Adrenal gland (tissue), 5 donors: Measurements from ENCODE around the gene MUC13.

Source experiments
- POLR2A ChIP-seq, 2 donors: fragments of 450-650 bp; IDR thresholded peaks; one replicate each; pipeline ENCODE4 v1.6.1; 2017; ENCODE audit warnings: antibody characterized with exemption in 2 of 2, mild to moderate bottlenecking in 2 of 2, moderate library complexity in 1 of 2
- TF ChIP-seq, protein P1 (sequence below), 6 experiments: fragments of 450-650 bp in 4 of 6; fragments of 200-600 bp in 2 of 6; sonication (generic) in 1 of 6; IDR thresholded peaks; 1 replicate in 5 of 6; 2 replicates in 1 of 6; pipeline versions ENCODE4 v1.5.1 to v1.8.0; 2016 to 2021; ENCODE audit warnings: antibody characterized with exemption in 6 of 6, mild to moderate bottlenecking in 2 of 6, moderate library complexity in 1 of 6
- donor health status: DM: no; HTN: no; CAD: no.

DNA sequence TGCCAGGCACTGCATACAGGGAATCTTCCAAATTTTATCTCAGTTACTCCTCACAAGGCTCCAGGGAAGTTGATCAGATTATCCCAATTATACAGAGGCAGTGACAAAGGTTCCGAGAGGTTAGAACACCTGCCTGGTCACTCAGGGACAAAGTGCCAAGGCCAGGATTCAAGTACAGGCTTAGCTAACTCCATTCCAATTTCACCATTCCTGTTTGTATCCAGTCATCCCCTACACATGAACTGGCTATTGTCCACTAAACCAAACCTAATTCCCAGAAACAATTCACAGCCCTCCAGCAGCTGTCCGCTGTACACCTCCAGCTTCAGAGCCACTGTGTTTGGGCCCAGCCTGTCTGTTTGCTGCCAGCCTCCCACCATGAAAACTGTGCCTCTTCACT, 16.0 kb downstream of the MUC13 start:
- TF ChIP-seq, protein P1, sequence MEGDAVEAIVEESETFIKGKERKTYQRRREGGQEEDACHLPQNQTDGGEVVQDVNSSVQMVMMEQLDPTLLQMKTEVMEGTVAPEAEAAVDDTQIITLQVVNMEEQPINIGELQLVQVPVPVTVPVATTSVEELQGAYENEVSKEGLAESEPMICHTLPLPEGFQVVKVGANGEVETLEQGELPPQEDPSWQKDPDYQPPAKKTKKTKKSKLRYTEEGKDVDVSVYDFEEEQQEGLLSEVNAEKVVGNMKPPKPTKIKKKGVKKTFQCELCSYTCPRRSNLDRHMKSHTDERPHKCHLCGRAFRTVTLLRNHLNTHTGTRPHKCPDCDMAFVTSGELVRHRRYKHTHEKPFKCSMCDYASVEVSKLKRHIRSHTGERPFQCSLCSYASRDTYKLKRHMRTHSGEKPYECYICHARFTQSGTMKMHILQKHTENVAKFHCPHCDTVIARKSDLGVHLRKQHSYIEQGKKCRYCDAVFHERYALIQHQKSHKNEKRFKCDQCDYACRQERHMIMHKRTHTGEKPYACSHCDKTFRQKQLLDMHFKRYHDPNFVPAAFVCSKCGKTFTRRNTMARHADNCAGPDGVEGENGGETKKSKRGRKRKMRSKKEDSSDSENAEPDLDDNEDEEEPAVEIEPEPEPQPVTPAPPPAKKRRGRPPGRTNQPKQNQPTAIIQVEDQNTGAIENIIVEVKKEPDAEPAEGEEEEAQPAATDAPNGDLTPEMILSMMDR (IDR thresholded peaks at IDR 0.05): no peak
- no peak for TF ChIP-seq POLR2A (IDR thresholded peaks at IDR 0.05)
